IPS DF 19.7 (cell line): ENCODE results near the gene MAEA.
"Not testable (repeated sequence)": the region's sequence is repeated elsewhere in the genome, so short reads cannot be mapped to it uniquely, and the experiment has no call there.

Experiments used
- DNase-seq: peaks from one replicate; pipeline ENCODE4 v3.0.0-alpha.2; 2013; ENCODE audit warnings: low read depth, low spot score

Gene MAEA

GRCh38 chr4:1277667-1278665 lies 11.7 kb upstream of the MAEA start:
- no peak for DNase-seq

GRCh38 chr4:1279253-1279652 lies 10.4 kb upstream of the MAEA start:
- no peak for DNase-seq

GRCh38 chr4:1283711-1284110 lies 6.0 kb upstream of the MAEA start:
- no peak for DNase-seq

- no peak for DNase-seq
Measured at GRCh38 chr4:1285151-1285789, 4.4 kb upstream of the MAEA start.

GRCh38 chr4:1285790-1286553 lies 3.7 kb upstream of the MAEA start:
- DNase-seq: no peak

- DNase-seq: no peak
Measured at GRCh38 chr4:1288786-1289185, 905 bp upstream of the MAEA start.

- DNase-seq: no peak
Measured at GRCh38 chr4:1290165-1290977, 680 bp downstream of the MAEA start.

- no peak for DNase-seq
Measured at GRCh38 chr4:1291091-1291490, 1.4 kb downstream of the MAEA start.

- DNase-seq: no peak
Measured at GRCh38 chr4:1291996-1292702, 2.5 kb downstream of the MAEA start.

- DNase-seq: not testable (repeated sequence)
Measured at GRCh38 chr4:1292703-1293011, 3.0 kb downstream of the MAEA start.

GRCh38 chr4:1293531-1293941 lies 3.8 kb downstream of the MAEA start:
- DNase-seq: no peak

- no peak for DNase-seq
Measured at GRCh38 chr4:1293991-1294390, 4.3 kb downstream of the MAEA start.

GRCh38 chr4:1294424-1294823 lies 4.7 kb downstream of the MAEA start:
- DNase-seq: no peak

- DNase-seq: no peak
Measured at GRCh38 chr4:1294891-1295290, 5.2 kb downstream of the MAEA start.

GRCh38 chr4:1295405-1296055 lies 5.8 kb downstream of the MAEA start:
- no peak for DNase-seq

GRCh38 chr4:1296324-1297022 lies 6.8 kb downstream of the MAEA start:
- no peak for DNase-seq

GRCh38 chr4:1297023-1297395 lies 7.3 kb downstream of the MAEA start:
- DNase-seq: no peak

- no peak for DNase-seq
Measured at GRCh38 chr4:1297456-1298325, 8.0 kb downstream of the MAEA start.

GRCh38 chr4:1298461-1298860 lies 8.8 kb downstream of the MAEA start:
- no peak for DNase-seq
